ENCODE results near the gene TDRD3. TPM values are rescaled to one million over a fixed set of nuclear protein-coding genes. Genes with fewer than 3 reads are reported as not detected.

The TDRD3 gene
- polyA plus RNA-seq, 1 of the 3 experiments (the other 2 are of a cell fraction), result 3.8 TPM

DNA sequence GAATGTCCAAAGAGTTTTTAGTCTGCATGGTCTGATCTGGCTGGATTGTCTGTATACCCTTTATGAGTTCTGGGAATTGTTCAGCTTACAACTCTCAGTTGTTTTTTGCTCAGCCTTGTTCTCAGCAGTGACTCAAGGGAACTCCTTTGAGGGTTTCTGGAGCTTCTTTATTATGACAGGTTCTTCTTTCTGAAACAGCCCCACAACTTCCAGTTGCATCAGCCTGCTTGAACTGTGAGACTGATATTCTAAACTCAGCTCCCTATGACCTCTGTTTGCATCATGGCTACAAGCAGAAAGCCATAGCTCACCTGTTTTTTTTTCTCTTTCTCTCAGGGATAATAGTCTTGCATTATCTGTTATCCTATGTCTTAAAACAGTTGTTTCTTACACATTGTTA is 85.0 kb downstream of the TDRD3 start:
- Histone ChIP-seq H3K9me2 (no peaks in the 10 kb centered on the region), H3K36me3 (replicated peaks in 1 of 2; ENCODE audit: control insufficient read depth in 1 of 2, insufficient read depth in 2 of 2, low read length in 1 of 2) (peaks cover 14 to 22% of the 10 kb centered on the region in 2 experiments), H3K79me2 (ENCODE audit: insufficient read depth) (no peaks in the 10 kb centered on the region; the same call in 1 of the 2 replicates), H3K9me3 (no peaks in the 10 kb centered on the region), H3K4me3 (ENCODE audit: low read depth in 2 of 2, low read length in 1 of 2) (no peak overlapping the region), H2AFZ (ENCODE audit: low read depth) (no peak overlapping the region), H3K27ac (ENCODE audit: low read depth in 2 of 2, low read length in 1 of 2) (no peak overlapping the region), H3K4me2 (no peak overlapping the region), H3K27me3 (ENCODE audit: insufficient read depth) (no peaks in the 10 kb centered on the region), H3F3A (replicated peaks; ENCODE audit: insufficient read depth) (no peaks in the 10 kb centered on the region), H3K9ac (no peak overlapping the region), H3K4me1 (ENCODE audit: control insufficient read depth in 1 of 2, insufficient read depth in 2 of 2, low read depth in 1 of 2, low read length in 1 of 2) (no peaks in the 10 kb centered on the region), H4K20me1 (ENCODE audit: insufficient read depth) (0 out of 2 replicates have a peak, but pooled peaks cover 2% of the 10 kb centered on the region)
- no peak for TF ChIP-seq EP300 (IDR thresholded peaks at IDR 0.05; ENCODE audit: borderline replicate concordance in 1 of 2, low read depth in 1 of 2, low read length in 1 of 2)
- TF ChIP-seq FOXJ3 (CRISPR knock-in tag; IDR thresholded peaks at IDR 0.05), result no peak
- TF ChIP-seq FOSL2 (IDR thresholded peaks at IDR 0.05; ENCODE audit: borderline replicate concordance, low read depth), result no peak
- no peak for TF ChIP-seq GABPA (IDR thresholded peaks at IDR 0.05; ENCODE audit: low read depth)
- TF ChIP-seq, protein P1, sequence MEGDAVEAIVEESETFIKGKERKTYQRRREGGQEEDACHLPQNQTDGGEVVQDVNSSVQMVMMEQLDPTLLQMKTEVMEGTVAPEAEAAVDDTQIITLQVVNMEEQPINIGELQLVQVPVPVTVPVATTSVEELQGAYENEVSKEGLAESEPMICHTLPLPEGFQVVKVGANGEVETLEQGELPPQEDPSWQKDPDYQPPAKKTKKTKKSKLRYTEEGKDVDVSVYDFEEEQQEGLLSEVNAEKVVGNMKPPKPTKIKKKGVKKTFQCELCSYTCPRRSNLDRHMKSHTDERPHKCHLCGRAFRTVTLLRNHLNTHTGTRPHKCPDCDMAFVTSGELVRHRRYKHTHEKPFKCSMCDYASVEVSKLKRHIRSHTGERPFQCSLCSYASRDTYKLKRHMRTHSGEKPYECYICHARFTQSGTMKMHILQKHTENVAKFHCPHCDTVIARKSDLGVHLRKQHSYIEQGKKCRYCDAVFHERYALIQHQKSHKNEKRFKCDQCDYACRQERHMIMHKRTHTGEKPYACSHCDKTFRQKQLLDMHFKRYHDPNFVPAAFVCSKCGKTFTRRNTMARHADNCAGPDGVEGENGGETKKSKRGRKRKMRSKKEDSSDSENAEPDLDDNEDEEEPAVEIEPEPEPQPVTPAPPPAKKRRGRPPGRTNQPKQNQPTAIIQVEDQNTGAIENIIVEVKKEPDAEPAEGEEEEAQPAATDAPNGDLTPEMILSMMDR (IDR thresholded peaks at IDR 0.05), result no peak
- TF ChIP-seq, protein P2, sequence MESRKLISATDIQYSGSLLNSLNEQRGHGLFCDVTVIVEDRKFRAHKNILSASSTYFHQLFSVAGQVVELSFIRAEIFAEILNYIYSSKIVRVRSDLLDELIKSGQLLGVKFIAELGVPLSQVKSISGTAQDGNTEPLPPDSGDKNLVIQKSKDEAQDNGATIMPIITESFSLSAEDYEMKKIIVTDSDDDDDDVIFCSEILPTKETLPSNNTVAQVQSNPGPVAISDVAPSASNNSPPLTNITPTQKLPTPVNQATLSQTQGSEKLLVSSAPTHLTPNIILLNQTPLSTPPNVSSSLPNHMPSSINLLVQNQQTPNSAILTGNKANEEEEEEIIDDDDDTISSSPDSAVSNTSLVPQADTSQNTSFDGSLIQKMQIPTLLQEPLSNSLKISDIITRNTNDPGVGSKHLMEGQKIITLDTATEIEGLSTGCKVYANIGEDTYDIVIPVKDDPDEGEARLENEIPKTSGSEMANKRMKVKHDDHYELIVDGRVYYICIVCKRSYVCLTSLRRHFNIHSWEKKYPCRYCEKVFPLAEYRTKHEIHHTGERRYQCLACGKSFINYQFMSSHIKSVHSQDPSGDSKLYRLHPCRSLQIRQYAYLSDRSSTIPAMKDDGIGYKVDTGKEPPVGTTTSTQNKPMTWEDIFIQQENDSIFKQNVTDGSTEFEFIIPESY (IDR thresholded peaks at IDR 0.05; ENCODE audit: borderline replicate concordance, low read depth), result no peak
- TF ChIP-seq NFIC (IDR thresholded peaks at IDR 0.05; ENCODE audit: borderline replicate concordance), result no peak
- TF ChIP-seq ELF1 (IDR thresholded peaks at IDR 0.05), result no peak
- no peak for TF ChIP-seq MXI1 (IDR thresholded peaks at IDR 0.05; ENCODE audit: low read depth, low read length)
- TF ChIP-seq RXRA (IDR thresholded peaks at IDR 0.05; ENCODE audit: borderline replicate concordance, low read depth), result no peak
- TF ChIP-seq, protein P3, sequence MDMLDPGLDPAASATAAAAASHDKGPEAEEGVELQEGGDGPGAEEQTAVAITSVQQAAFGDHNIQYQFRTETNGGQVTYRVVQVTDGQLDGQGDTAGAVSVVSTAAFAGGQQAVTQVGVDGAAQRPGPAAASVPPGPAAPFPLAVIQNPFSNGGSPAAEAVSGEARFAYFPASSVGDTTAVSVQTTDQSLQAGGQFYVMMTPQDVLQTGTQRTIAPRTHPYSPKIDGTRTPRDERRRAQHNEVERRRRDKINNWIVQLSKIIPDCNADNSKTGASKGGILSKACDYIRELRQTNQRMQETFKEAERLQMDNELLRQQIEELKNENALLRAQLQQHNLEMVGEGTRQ (IDR thresholded peaks at IDR 0.05; ENCODE audit: borderline replicate concordance, low read depth, low read length), result no peak
- TF ChIP-seq, protein P4, sequence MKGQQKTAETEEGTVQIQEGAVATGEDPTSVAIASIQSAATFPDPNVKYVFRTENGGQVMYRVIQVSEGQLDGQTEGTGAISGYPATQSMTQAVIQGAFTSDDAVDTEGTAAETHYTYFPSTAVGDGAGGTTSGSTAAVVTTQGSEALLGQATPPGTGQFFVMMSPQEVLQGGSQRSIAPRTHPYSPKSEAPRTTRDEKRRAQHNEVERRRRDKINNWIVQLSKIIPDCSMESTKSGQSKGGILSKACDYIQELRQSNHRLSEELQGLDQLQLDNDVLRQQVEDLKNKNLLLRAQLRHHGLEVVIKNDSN (IDR thresholded peaks at IDR 0.05; ENCODE audit: borderline replicate concordance, low read depth), result no peak
- TF ChIP-seq, protein P5, sequence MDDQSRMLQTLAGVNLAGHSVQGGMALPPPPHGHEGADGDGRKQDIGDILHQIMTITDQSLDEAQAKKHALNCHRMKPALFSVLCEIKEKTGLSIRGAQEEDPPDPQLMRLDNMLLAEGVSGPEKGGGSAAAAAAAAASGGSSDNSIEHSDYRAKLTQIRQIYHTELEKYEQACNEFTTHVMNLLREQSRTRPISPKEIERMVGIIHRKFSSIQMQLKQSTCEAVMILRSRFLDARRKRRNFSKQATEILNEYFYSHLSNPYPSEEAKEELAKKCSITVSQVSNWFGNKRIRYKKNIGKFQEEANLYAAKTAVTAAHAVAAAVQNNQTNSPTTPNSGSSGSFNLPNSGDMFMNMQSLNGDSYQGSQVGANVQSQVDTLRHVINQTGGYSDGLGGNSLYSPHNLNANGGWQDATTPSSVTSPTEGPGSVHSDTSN (IDR thresholded peaks at IDR 0.05), result no peak
- TF ChIP-seq JUND (IDR thresholded peaks at IDR 0.05), result no peak
- TF ChIP-seq TCF12 (IDR thresholded peaks at IDR 0.05), result no peak
- no peak for TF ChIP-seq SIN3A (IDR thresholded peaks at IDR 0.05; ENCODE audit: borderline replicate concordance, low read depth, low read length)
- no peak for TF ChIP-seq EZH2phosphoT487 (IDR thresholded peaks at IDR 0.05; ENCODE audit: borderline replicate concordance, low read depth)
- no peak for TF ChIP-seq POLR2AphosphoS5 (IDR thresholded peaks at IDR 0.05; ENCODE audit: low read depth, low read length)
- TF ChIP-seq, protein P6, sequence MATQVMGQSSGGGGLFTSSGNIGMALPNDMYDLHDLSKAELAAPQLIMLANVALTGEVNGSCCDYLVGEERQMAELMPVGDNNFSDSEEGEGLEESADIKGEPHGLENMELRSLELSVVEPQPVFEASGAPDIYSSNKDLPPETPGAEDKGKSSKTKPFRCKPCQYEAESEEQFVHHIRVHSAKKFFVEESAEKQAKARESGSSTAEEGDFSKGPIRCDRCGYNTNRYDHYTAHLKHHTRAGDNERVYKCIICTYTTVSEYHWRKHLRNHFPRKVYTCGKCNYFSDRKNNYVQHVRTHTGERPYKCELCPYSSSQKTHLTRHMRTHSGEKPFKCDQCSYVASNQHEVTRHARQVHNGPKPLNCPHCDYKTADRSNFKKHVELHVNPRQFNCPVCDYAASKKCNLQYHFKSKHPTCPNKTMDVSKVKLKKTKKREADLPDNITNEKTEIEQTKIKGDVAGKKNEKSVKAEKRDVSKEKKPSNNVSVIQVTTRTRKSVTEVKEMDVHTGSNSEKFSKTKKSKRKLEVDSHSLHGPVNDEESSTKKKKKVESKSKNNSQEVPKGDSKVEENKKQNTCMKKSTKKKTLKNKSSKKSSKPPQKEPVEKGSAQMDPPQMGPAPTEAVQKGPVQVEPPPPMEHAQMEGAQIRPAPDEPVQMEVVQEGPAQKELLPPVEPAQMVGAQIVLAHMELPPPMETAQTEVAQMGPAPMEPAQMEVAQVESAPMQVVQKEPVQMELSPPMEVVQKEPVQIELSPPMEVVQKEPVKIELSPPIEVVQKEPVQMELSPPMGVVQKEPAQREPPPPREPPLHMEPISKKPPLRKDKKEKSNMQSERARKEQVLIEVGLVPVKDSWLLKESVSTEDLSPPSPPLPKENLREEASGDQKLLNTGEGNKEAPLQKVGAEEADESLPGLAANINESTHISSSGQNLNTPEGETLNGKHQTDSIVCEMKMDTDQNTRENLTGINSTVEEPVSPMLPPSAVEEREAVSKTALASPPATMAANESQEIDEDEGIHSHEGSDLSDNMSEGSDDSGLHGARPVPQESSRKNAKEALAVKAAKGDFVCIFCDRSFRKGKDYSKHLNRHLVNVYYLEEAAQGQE (IDR thresholded peaks at IDR 0.05; ENCODE audit: low read depth, low read length), result no peak
- TF ChIP-seq RFX5 (IDR thresholded peaks at IDR 0.05; ENCODE audit: low read length), result no peak
- ChIA-PET CTCF (interaction anchor here (2.7 kb wide), 1 partner anchor 9 kb away, joined by 12 read pairs; no protein-coding TSS in a partner anchor), POLR2A (no interaction called here)
- no peak for DNase-seq
